Adrenal gland (tissue), 12 donors: Measurements from ENCODE around the gene AMBRA1. TPM values are rescaled to one million over a fixed set of nuclear protein-coding genes. Genes with fewer than 3 reads are reported as not detected.

Source experiments
- DNase-seq, 7 donors: peaks; one replicate each; pipeline ENCODE4 v3.0.0-alpha.2; 2019 to 2020
- H3K27ac ChIP-seq, 5 donors: fragments of 200-600 bp; sonication (generic) in 4 of 5; 1 replicate in 3 of 5; 2 replicates in 2 of 5; pipeline versions ENCODE4 v1.5.1 to v1.8.0; 2016 to 2020; ENCODE audit warnings: mild to moderate bottlenecking in 1 of 5
- H3K27me3 ChIP-seq: fragments of 200-600 bp; 2 replicates; pipeline ENCODE4 v1.8.0; 2021
- H3K36me3 ChIP-seq, 2 donors: fragments of 200-600 bp; replicated peaks in 1 of 2; 1 replicate in 1 of 2; 2 replicates in 1 of 2; pipeline versions ENCODE4 v1.5.1 to v1.8.0; 2018 to 2022
- H3K4me1 ChIP-seq, 2 donors: fragments of 200-600 bp; replicated peaks in 1 of 2; 1 replicate in 1 of 2; 2 replicates in 1 of 2; pipeline versions ENCODE4 v1.5.1 to v1.8.0; 2018 to 2021
- H3K4me3 ChIP-seq, 4 donors: fragments of 200-600 bp; sonication (generic) in 3 of 4; one replicate each; pipeline ENCODE4 v1.5.1; 2016 to 2018
- H3K9me3 ChIP-seq, 3 donors: fragments of 200-600 bp; sonication (generic) in 1 of 3; replicated peaks in 1 of 3; 1 replicate in 2 of 3; 2 replicates in 1 of 3; pipeline versions ENCODE4 v1.5.1 to v1.8.0; 2016 to 2021
- CTCF ChIP-seq, 6 experiments: fragments of 450-650 bp in 4 of 6; fragments of 200-600 bp in 2 of 6; sonication (generic) in 1 of 6; IDR thresholded peaks; 1 replicate in 5 of 6; 2 replicates in 1 of 6; pipeline versions ENCODE4 v1.5.1 to v1.8.0; 2016 to 2021; ENCODE audit warnings: antibody characterized with exemption in 6 of 6, mild to moderate bottlenecking in 2 of 6, moderate library complexity in 1 of 6
- POLR2A ChIP-seq, 2 donors: fragments of 450-650 bp; IDR thresholded peaks; one replicate each; pipeline ENCODE4 v1.6.1; 2017; ENCODE audit warnings: antibody characterized with exemption in 2 of 2, mild to moderate bottlenecking in 2 of 2, moderate library complexity in 1 of 2
- WGBS, 4 donors: extraction: QIAGEN DNeasy Blood & Tissue Kit in 2 of 4; methylation state at CpG; one replicate each; pipeline versions ENCODE4 v1.1.5 to v1.1.7; 2013 to 2017; 5-methylcytosine and 5-hydroxymethylcytosine counted together
- intact Hi-C, 2 donors: fragments of 100-400 bp; cut with DNase I; formaldehyde crosslinking; loops; one replicate each; pipeline versions ENCODE4 v1.14.1 to v1.15.0; 2022 to 2023
- polyA plus RNA-seq, 3 donors: library from polyadenylated mRNA; stranded (reverse); fragments of 200-250 nt in 2 of 3; fragments of 350-450 nt in 1 of 3; fragmentation: Illumina TruSeq in 1 of 3; extraction: RNeasy Lipid Tissue Mini Kit (QIAGEN cat#74804) in 1 of 3; gene quantifications; one replicate each; pipeline ENCODE4 v1.2.3, GENCODE V29; 2013 to 2014
- total RNA-seq, 9 donors: library from RNA; depleted of rRNA in 4 of 9; stranded (reverse); fragments of >200 nt in 4 of 9; fragments of 120-200 nt in 1 of 9; fragmentation: NEBNext Ultra II Directional in 1 of 9; extraction: Animal tissue kit (Norgen Biotek cat#: 25700) in 1 of 9; gene quantifications; one replicate each; pipeline versions ENCODE4 v1.1.0 to v1.2.4, GENCODE V29; 2013 to 2023
- donor health status: healthy with polysubstance abuse.
- donor health status: Bipolar disorder and iron deficiency.
- donor health status: DM: yes; HTN: yes; CAD: no.
- donor health status: DM: no; HTN: no; CAD: no.
- donor health status: DM: no; HTN: no; CAD: no.
- donor health status: DM: yes; HTN: yes; CAD: no.

AMBRA1 gene
- total and polyA plus RNA-seq, 12 donors = 16.2 to 73.3 (median 49.7) TPM

DNA sequence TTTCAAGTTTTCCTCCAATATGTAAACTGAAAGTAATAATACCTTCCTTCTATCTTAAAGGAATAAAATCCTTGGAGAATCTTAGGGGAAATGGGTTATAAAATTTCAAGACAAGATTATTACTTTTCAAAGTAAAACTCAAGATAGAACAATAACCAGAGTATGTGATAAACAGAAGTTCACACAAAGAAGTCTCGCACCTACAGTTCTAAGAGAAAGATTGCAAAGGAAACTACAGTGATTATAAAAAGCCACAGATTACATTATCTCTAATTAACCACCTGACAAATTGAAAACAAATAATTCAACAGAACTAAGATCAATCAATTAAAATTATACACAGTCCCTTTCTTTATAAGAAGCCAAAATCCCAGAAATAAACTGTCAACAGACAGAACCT, 34.0 kb downstream of the AMBRA1 start:
- intact Hi-C loops = loop anchor here in 1 of 2 donors (2.0 kb wide), 1 partner anchor 17 kb away; no protein-coding TSS in a partner anchor

GRCh38 chr11:46557684-46558151, 36.1 kb downstream of the AMBRA1 start:
- Histone ChIP-seq H3K27ac (peak overlapping the region in 1 of 5 donors; percentile 23), H3K36me3 (no peaks in the 10 kb centered on the region), H3K9me3 (no peaks in the 10 kb centered on the region), H3K4me3 (no peak overlapping the region), H3K4me1 (peaks cover 39 to 65% of the 10 kb centered on the region in 2 donors), H3K27me3 (no peaks in the 10 kb centered on the region)
- TF ChIP-seq CTCF (IDR thresholded peaks at IDR 0.05) = no peak
- TF ChIP-seq POLR2A (IDR thresholded peaks at IDR 0.05) = no peak
- DNase-seq = peak in 2 of 7 donors; percentile 11 to 24
- 53 to 65% (median 63%) methylated on average over 7 of the region's 7 CpGs for WGBS, 4 donors
- intact Hi-C loops = loop anchor here in 1 of 2 donors (2.0 kb wide), 1 partner anchor 15 kb away; no protein-coding TSS in a partner anchor

More for the DNA sequence above, 34.0 kb downstream of the AMBRA1 start:
- Histone ChIP-seq H3K36me3 (no peaks in the 10 kb centered on the region), H3K4me1 (peaks cover 18 to 54% of the 10 kb centered on the region in 2 donors), H3K4me3 (peak overlapping the region in 1 of 4 donors; percentile 52), H3K27me3 (no peaks in the 10 kb centered on the region), H3K27ac (peak overlapping the region in 4 of 5 donors; percentile 37 to 73 (median 65)), H3K9me3 (no peaks in the 10 kb centered on the region)
- 61 to 75% (median 70%) methylated on average over 1 of the region's 1 CpG for WGBS, 4 donors
- DNase-seq = no peak
- no peak for TF ChIP-seq POLR2A (IDR thresholded peaks at IDR 0.05)

- no peak for DNase-seq
- intact Hi-C loops = no loop called here
- H3K36me3 ChIP-seq = no peaks in the 10 kb centered on the region
- WGBS, 4 donors = 49 to 60% (median 57%) methylated on average over 2 of the region's 2 CpGs
- H3K9me3 ChIP-seq = no peaks in the 10 kb centered on the region
- TF ChIP-seq POLR2A (IDR thresholded peaks at IDR 0.05) (no peak), CTCF (IDR thresholded peaks at IDR 0.05) (no peak)
- H3K4me3 ChIP-seq = no peak overlapping the region
- H3K4me1 ChIP-seq = peaks cover 29 to 48% of the 10 kb centered on the region in 2 donors
- peak overlapping the region; percentile 35 to 85 (median 73) for H3K27ac ChIP-seq
- no peaks in the 10 kb centered on the region for H3K27me3 ChIP-seq
Measured at GRCh38 chr11:46555267-46556054, 38.4 kb downstream of the AMBRA1 start.

- H3K36me3 ChIP-seq = no peaks in the 10 kb centered on the region
- H3K4me3 ChIP-seq = peak overlapping the region in 1 of 4 donors; percentile 8
- intact Hi-C loops = no loop called here
- 46 to 51% (median 47%) methylated on average over 5 of the region's 5 CpGs for WGBS, 4 donors
- peaks cover 29 to 39% of the 10 kb centered on the region in 2 donors for H3K4me1 ChIP-seq
- DNase-seq = peak in 3 of 7 donors; percentile 22 to 39 (median 39)
- TF ChIP-seq CTCF (IDR thresholded peaks at IDR 0.05) (no peak), POLR2A (IDR thresholded peaks at IDR 0.05) (peak in 1 of 2 donors; percentile 37)
- peak overlapping the region; percentile 35 to 85 (median 73) for H3K27ac ChIP-seq
- H3K27me3 ChIP-seq = no peaks in the 10 kb centered on the region
- H3K9me3 ChIP-seq = no peaks in the 10 kb centered on the region
Measured at GRCh38 chr11:46554213-46555147, 39.3 kb downstream of the AMBRA1 start.
